AG04449 (cell line): ENCODE data around the gene IKBIP.

Experiments used
- CTCF ChIA-PET: fragments of 350-600 bp; formaldehyde crosslinking; extraction: SDS; loops from one replicate; lab custom pipeline; 2021; ENCODE audit warnings: antibody characterized with exemption; lab: Yijun Ruan, JAX
- POLR2A ChIA-PET: fragments of 400-600, 350-600 bp; formaldehyde crosslinking; extraction: SDS; loops from one replicate; lab custom pipeline; 2020; ENCODE audit warnings: antibody characterized with exemption, inconsistent platforms; lab: Yijun Ruan, JAX
- DNase-seq: peaks from one replicate; pipeline ENCODE4 v3.0.0-alpha.2; 2010; ENCODE audit warnings: low read depth, low spot score
- H3K4me3 ChIP-seq: 2 replicates; pipeline ENCODE4 v1.5.1; 2011; ENCODE audit warnings: low read depth, mild to moderate bottlenecking, control low read depth, low read length
- CTCF ChIP-seq: IDR thresholded peaks from one replicate; pipeline ENCODE4 v1.5.1; 2011; ENCODE audit warnings: mild to moderate bottlenecking, moderate library complexity, low read length, control low read depth, inconsistent platforms; ENCODE audit not compliant: insufficient read depth; ENCODE audit errors: missing control alignments

Gene IKBIP

GRCh38 chr12:98678946-98679610 lies 34.5 kb upstream of the IKBIP start:
- POLR2A ChIA-PET = no interaction called here
- H3K4me3 ChIP-seq = no peak overlapping the region
- no peak for DNase-seq
- CTCF ChIA-PET = interaction anchor here (1.4 to 2.4 kb wide), 2 partner anchors 8 to 320 kb away, joined by 4 to 6 read pairs; no protein-coding TSS in a partner anchor
- no peak for TF ChIP-seq CTCF

GRCh38 chr12:98678236-98678945 lies 33.8 kb upstream of the IKBIP start:
- TF ChIP-seq CTCF = no peak
- CTCF ChIA-PET = interaction anchor here (1.2 to 2.4 kb wide), 2 partner anchors 111 to 320 kb away, joined by 3 to 6 read pairs; no protein-coding TSS in a partner anchor
- no peak overlapping the region for H3K4me3 ChIP-seq
- no peak for DNase-seq
- POLR2A ChIA-PET = no interaction called here

- no peak for DNase-seq
- POLR2A ChIA-PET = no interaction called here
- CTCF ChIA-PET = interaction anchor here (0.7 to 0.9 kb wide), 3 partner anchors 14 to 26 kb away, joined by 3 read pairs; no protein-coding TSS in a partner anchor
- no peak for TF ChIP-seq CTCF
- H3K4me3 ChIP-seq = no peak overlapping the region
Observed at GRCh38 chr12:98674841-98675240, 30.3 kb upstream of the IKBIP start.

GRCh38 chr12:98671459-98671858 lies 26.9 kb upstream of the IKBIP start:
- no peak overlapping the region for H3K4me3 ChIP-seq
- ChIA-PET POLR2A (no interaction called here), CTCF (interaction anchor here (0.8 to 1.5 kb wide), 4 partner anchors 8 to 327 kb away, joined by 3 to 6 read pairs (median 4); no protein-coding TSS in a partner anchor)
- no peak for DNase-seq
- no peak for TF ChIP-seq CTCF

- DNase-seq = no peak
- TF ChIP-seq CTCF = no peak
- CTCF ChIA-PET = interaction anchor here (2.0 kb wide), 1 partner anchor 30 kb away, joined by 7 read pairs; no protein-coding TSS in a partner anchor
- POLR2A ChIA-PET = no interaction called here
- H3K4me3 ChIP-seq = no peak overlapping the region
Observed at GRCh38 chr12:98669751-98670150, 25.2 kb upstream of the IKBIP start.

- no peak for TF ChIP-seq CTCF
- CTCF ChIA-PET = interaction anchor here (1.0 to 1.1 kb wide), 2 partner anchors 93 to 170 kb away, joined by 3 read pairs; no protein-coding TSS in a partner anchor
- DNase-seq = no peak
- no peak overlapping the region for H3K4me3 ChIP-seq
- POLR2A ChIA-PET = no interaction called here
Observed at GRCh38 chr12:98660521-98660920, 15.9 kb upstream of the IKBIP start.
